Activated naive CD4-positive, alpha-beta T cell (primary cell): Measurements from ENCODE around the gene SRMS.
"Not testable (repeated sequence)": the region's sequence is repeated elsewhere in the genome, so short reads cannot be mapped to it uniquely, and the experiment has no call there.

Source experiments
- DNase-seq, 4 experiments: peaks; one replicate each; lab custom pipeline; 2025; lab: John Stamatoyannopoulos, UW

SRMS gene

GRCh38 chr20:63566395-63567135, 19.0 kb upstream of the SRMS start:
- no peak for DNase-seq

GRCh38 chr20:63565699-63566335, 18.3 kb upstream of the SRMS start:
- DNase-seq = no peak

- no peak for DNase-seq
These were observed 17.6 kb upstream of the SRMS start for GRCh38 chr20:63565021-63565698.

- DNase-seq = no peak
These were observed 16.7 kb upstream of the SRMS start for GRCh38 chr20:63564036-63564810.

GRCh38 chr20:63563225-63563935, 15.8 kb upstream of the SRMS start:
- no peak for DNase-seq

- DNase-seq = no peak
These were observed 15.1 kb upstream of the SRMS start for GRCh38 chr20:63562461-63563224.

- no peak for DNase-seq
These were observed 14.3 kb upstream of the SRMS start for GRCh38 chr20:63561624-63562396.

- DNase-seq = no peak
These were observed 13.5 kb upstream of the SRMS start for GRCh38 chr20:63560856-63561609.

GRCh38 chr20:63560333-63560805, 12.8 kb upstream of the SRMS start:
- no peak for DNase-seq

- DNase-seq = not testable (repeated sequence)
These were observed 12.2 kb upstream of the SRMS start for GRCh38 chr20:63559485-63560332.

- DNase-seq = no peak
These were observed 11.4 kb upstream of the SRMS start for GRCh38 chr20:63558804-63559484.

GRCh38 chr20:63557481-63557891, 9.9 kb upstream of the SRMS start:
- DNase-seq = no peak

- no peak for DNase-seq
These were observed 9.4 kb upstream of the SRMS start for GRCh38 chr20:63556873-63557478.

- no peak for DNase-seq
These were observed 8.3 kb upstream of the SRMS start for GRCh38 chr20:63555661-63556381.

- DNase-seq = peak in 1 of 4 experiments; percentile 29
These were observed 7.1 kb upstream of the SRMS start for GRCh38 chr20:63554361-63555278.

- peak in 1 of 4 experiments; percentile 54 for DNase-seq
These were observed 6.4 kb upstream of the SRMS start, which contains the start of gene FNDC11 for GRCh38 chr20:63553933-63554290. Gene FNDC11 (plus strand): TSS chr20:63554159. CDS start chr20:63555664, 1,505 bp downstream.
